Neural crest cell (in vitro differentiated cells): ENCODE data around the gene UTRN. TPM values are rescaled to one million over a fixed set of nuclear protein-coding genes. Genes with fewer than 3 reads are reported as not detected.
A peak's percentile ranks its signal among the peaks of the same experiment; 100 is the strongest.

Experiments used
- DNase-seq: peaks from one replicate; pipeline ENCODE4 v3.0.0; 2021; ENCODE audit warnings: low read depth, mixed read lengths, low spot score
- H3K27ac Mint-ChIP-seq: one replicate; pipeline ENCODE4 v1.8.0; 2021; ENCODE audit warnings: mild to moderate bottlenecking, mixed read lengths; ENCODE audit not compliant: unreplicated experiment
- H3K27me3 Mint-ChIP-seq: 2 replicates; pipeline ENCODE4 v1.8.0; 2021; ENCODE audit warnings: low read depth, mild to moderate bottlenecking, mixed read lengths
- H3K36me3 Mint-ChIP-seq: 2 replicates; pipeline ENCODE4 v1.8.0; 2021; ENCODE audit warnings: low read depth, mild to moderate bottlenecking, mixed read lengths
- H3K4me1 Mint-ChIP-seq: 2 replicates; pipeline ENCODE4 v1.8.0; 2021; ENCODE audit warnings: mixed read lengths
- H3K4me3 Mint-ChIP-seq: one replicate; pipeline ENCODE4 v1.8.0; 2021; ENCODE audit warnings: mild to moderate bottlenecking, mixed read lengths
- H3K9me3 Mint-ChIP-seq: 2 replicates; pipeline ENCODE4 v1.8.0; 2021; ENCODE audit warnings: mixed read lengths
- total RNA-seq: library from RNA; stranded (reverse); gene quantifications from 2 replicates; pipeline ENCODE4 v1.2.1, GENCODE V29; 2021
- TF ChIP-seq, protein P1 (sequence below): fragments of 200-600 bp; sonication (generic); conservative IDR thresholded peaks from 2 replicates; pipeline ENCODE4 v1.5.0; 2021; ENCODE audit warnings: antibody characterized with exemption, mild to moderate bottlenecking

The UTRN gene
- total RNA-seq, 1 donor from 2014 or later: 74.0 TPM

DNA sequence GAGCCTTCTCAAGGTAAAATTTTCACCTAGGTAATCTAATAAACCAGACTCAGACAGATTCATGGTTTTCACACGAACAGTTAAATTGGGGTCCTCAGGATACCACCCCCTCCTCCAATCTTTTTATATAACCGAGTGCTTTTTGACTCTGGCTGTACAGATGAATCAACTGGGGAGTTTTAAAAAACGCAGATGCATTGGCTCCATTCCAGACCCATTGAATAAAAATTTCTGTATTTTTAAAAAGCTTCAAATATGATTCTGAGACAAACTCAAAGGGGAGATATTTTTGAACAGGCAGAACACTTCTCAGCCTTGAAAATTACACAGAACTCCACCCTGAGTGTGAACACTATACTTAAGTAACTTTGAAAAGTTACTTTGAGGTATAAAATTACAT is 7.2 kb downstream of the UTRN start:
- no peak overlapping the region for H3K27ac Mint-ChIP-seq
- DNase-seq: no peak
- H3K27me3 Mint-ChIP-seq: no peaks in the 10 kb centered on the region
- H3K4me1 Mint-ChIP-seq: peaks cover 9% of the 10 kb centered on the region
- peaks cover 9% of the 10 kb centered on the region for H3K36me3 Mint-ChIP-seq
- TF ChIP-seq, protein P1, sequence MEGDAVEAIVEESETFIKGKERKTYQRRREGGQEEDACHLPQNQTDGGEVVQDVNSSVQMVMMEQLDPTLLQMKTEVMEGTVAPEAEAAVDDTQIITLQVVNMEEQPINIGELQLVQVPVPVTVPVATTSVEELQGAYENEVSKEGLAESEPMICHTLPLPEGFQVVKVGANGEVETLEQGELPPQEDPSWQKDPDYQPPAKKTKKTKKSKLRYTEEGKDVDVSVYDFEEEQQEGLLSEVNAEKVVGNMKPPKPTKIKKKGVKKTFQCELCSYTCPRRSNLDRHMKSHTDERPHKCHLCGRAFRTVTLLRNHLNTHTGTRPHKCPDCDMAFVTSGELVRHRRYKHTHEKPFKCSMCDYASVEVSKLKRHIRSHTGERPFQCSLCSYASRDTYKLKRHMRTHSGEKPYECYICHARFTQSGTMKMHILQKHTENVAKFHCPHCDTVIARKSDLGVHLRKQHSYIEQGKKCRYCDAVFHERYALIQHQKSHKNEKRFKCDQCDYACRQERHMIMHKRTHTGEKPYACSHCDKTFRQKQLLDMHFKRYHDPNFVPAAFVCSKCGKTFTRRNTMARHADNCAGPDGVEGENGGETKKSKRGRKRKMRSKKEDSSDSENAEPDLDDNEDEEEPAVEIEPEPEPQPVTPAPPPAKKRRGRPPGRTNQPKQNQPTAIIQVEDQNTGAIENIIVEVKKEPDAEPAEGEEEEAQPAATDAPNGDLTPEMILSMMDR: no peak
- H3K9me3 Mint-ChIP-seq: no peaks in the 10 kb centered on the region
- no peak overlapping the region for H3K4me3 Mint-ChIP-seq

GRCh38 chr6:144294016-144294415 is 8.9 kb downstream of the UTRN start:
- H3K4me1 Mint-ChIP-seq: no peaks in the 10 kb centered on the region
- TF ChIP-seq, protein P1: no peak
- H3K36me3 Mint-ChIP-seq: peaks cover 9% of the 10 kb centered on the region
- H3K4me3 Mint-ChIP-seq: no peak overlapping the region
- no peak for DNase-seq
- no peak overlapping the region for H3K27ac Mint-ChIP-seq
- H3K27me3 Mint-ChIP-seq: no peaks in the 10 kb centered on the region
- H3K9me3 Mint-ChIP-seq: no peaks in the 10 kb centered on the region

DNA sequence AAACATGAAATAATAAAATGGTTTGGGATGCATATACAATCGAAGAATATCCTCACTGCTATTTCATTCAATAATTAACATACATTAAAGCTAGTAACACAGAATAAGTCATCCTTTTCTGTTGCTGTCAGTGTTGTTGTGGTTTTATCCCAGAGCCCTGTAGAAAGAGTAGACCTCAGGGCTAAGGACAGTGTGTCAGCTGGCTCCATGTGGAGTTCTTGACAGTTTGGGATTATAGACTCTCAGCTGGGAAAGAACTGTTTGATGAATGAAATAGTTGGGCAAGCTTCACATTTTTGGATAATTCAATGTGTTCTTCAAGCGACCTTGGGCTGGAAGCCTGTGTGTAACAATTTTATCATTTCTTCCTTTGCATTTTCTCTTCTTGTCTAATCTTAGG is 10.1 kb downstream of the UTRN start:
- TF ChIP-seq, protein P1: no peak
- Mint-ChIP-seq H3K4me3 (no peak overlapping the region), H3K27me3 (no peaks in the 10 kb centered on the region), H3K4me1 (no peaks in the 10 kb centered on the region), H3K36me3 (peaks cover 9% of the 10 kb centered on the region), H3K9me3 (no peaks in the 10 kb centered on the region), H3K27ac (no peak overlapping the region)
- no peak for DNase-seq

DNA sequence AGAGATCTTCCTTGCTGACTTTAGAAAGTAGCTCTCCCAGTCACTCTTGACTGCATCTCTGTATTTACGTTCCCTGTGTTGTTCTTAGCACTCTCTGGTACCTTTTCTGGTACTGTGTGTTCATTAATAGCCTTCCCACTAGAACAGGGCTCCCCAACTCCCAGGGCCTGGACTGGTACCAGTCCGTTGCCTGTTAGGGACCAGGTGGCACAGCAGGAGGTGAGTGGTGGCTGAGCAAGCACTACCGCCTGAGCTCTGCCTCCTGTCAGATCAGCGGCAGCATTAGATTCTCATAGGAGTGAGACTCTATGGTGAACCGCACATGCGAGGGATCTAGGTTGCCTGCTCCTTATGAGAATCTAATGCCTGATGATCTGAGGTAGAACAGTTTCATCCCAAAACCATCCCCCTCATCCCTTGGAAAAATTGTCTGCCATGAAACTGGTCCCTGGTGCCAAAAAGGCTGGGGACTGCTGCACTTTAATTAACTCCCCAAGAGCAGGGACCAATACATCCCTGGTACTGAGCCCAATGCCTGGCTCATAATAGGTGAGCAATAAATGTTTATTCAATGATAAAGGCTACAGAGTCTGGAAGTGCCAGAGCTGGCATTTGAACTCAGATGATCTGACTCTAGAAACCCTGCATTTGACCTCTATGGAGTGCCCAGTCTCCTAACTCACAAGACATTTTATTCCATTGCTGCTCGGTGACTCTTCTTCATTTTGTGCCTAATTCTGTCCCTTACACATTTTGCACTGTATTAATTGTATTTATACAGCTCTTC is 11.0 kb downstream of the UTRN start:
- H3K9me3 Mint-ChIP-seq: no peaks in the 10 kb centered on the region
- TF ChIP-seq, protein P1: no peak
- peaks cover 9% of the 10 kb centered on the region for H3K36me3 Mint-ChIP-seq
- H3K27ac Mint-ChIP-seq: no peak overlapping the region
- H3K27me3 Mint-ChIP-seq: no peaks in the 10 kb centered on the region
- DNase-seq: no peak
- no peaks in the 10 kb centered on the region for H3K4me1 Mint-ChIP-seq
- no peak overlapping the region for H3K4me3 Mint-ChIP-seq

DNA sequence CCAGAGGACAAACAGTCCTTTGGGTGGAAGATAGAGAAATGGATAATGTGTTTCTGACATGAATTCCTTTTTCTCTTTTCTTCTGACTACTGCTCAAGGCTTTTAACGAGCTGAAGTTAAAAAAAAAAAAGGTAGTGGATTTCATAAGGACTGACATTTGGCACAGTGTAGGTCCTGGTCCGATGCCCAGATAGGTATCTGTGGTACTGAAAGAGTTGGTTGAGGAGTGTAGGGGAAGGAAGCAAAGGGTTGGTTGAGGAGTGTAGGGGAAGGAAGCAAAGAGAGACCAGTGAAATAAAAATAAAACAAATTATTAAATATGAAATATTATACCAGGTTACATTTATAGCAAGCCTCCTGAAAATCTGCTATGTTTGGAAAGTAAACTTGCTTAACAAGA is 11.8 kb downstream of the UTRN start:
- DNase-seq: no peak
- Mint-ChIP-seq H3K36me3 (peaks cover 12% of the 10 kb centered on the region), H3K4me3 (no peak overlapping the region), H3K27me3 (no peaks in the 10 kb centered on the region), H3K4me1 (no peaks in the 10 kb centered on the region), H3K9me3 (no peaks in the 10 kb centered on the region), H3K27ac (peak overlapping the region; percentile 17)
- TF ChIP-seq, protein P1: no peak
